Measurements from ENCODE around the gene MRPS6. TPM values are rescaled to one million over a fixed set of nuclear protein-coding genes. Genes with fewer than 3 reads are reported as not detected.

The MRPS6 gene
- total and polyA plus RNA-seq, 10 of the 15 experiments (the other 5 are each of a cell fraction or from before 2014, with no cell fraction given) = 32.5 to 232 (median 90.3) TPM

- Histone ChIP-seq H3K4me3 (no peak overlapping the region), H3K9ac (ENCODE audit: control insufficient read depth, insufficient read depth, low read length) (no peak overlapping the region), H2AFZ (ENCODE audit: control insufficient read depth, low read depth, low read length) (no peak overlapping the region), H3K36me3 (ENCODE audit: control insufficient read depth in 2 of 2, insufficient read depth in 2 of 2, low read length in 1 of 2) (no peaks in the 10 kb centered on the region), H3K9me3 (replicated peaks; ENCODE audit: control insufficient read depth, insufficient read depth, low read length) (no peaks in the 10 kb centered on the region), H4K20me1 (ENCODE audit: control insufficient read depth, insufficient read depth) (no peaks in the 10 kb centered on the region), H3K27ac (ENCODE audit: control insufficient read depth, insufficient read depth) (no peak overlapping the region), H3K27me3 (replicated peaks in 1 of 2; ENCODE audit: control insufficient read depth in 2 of 2, insufficient read depth in 2 of 2, low read length in 1 of 2) (no peaks in the 10 kb centered on the region), H3K4me2 (ENCODE audit: control insufficient read depth, insufficient read depth) (no peak overlapping the region), H3K79me2 (ENCODE audit: control insufficient read depth, insufficient read depth, low read length) (no peaks in the 10 kb centered on the region), H3K4me1 (ENCODE audit: control insufficient read depth, insufficient read depth, low read length) (no peaks in the 10 kb centered on the region)
- DNase-seq (ENCODE audit: low read depth, low spot score) (no peak), FAIRE-seq (no peak), ATAC-seq (no peak)
- SMC1A ChIA-PET (ENCODE audit: uncharacterized antibody, unreplicated experiment) = no interaction called here
- intact Hi-C loops (cut with micrococcal nuclease; ENCODE audit: unreplicated experiment) (no loop called here), in situ Hi-C loops (cut with MboI) (no loop called here)
- no TSS peak for BruUV-seq (replicated peaks)
- WGBS (ENCODE audit: insufficient coverage, insufficient replicate concordance, low lambda C conversion rate, missing lambda C conversion rate) = 45% methylated on average over 3 of the region's 3 CpGs
- POLR2A ChIA-PET = no interaction called here
- RAD21 ChIA-PET (ENCODE audit: unreplicated experiment) = no interaction called here
- CTCF ChIA-PET = no interaction called here
- no peak for TF ChIP-seq JUND (IDR thresholded peaks at IDR 0.05; ENCODE audit: low read depth, low read length)
- TF ChIP-seq PBX3 (IDR thresholded peaks at IDR 0.05; ENCODE audit: insufficient replicate concordance, low read depth, low read length) = no peak
- no peak for TF ChIP-seq CUX1 (IDR thresholded peaks at IDR 0.05; ENCODE audit: insufficient replicate concordance, low read depth, low read length)
- TF ChIP-seq FOXK2 (IDR thresholded peaks at IDR 0.05) = no peak
- TF ChIP-seq NKRF (conservative IDR thresholded peaks at IDR 0.05) = no peak
- TF ChIP-seq NFXL1 (IDR thresholded peaks at IDR 0.05; ENCODE audit: borderline replicate concordance) = no peak
- TF ChIP-seq RAD21 (IDR thresholded peaks at IDR 0.05; ENCODE audit: insufficient read depth, low read depth, low read length) = no peak
- TF ChIP-seq BCLAF1 (IDR thresholded peaks at IDR 0.05) = no peak
- TF ChIP-seq MLLT1 (IDR thresholded peaks at IDR 0.05) = no peak
- no peak for TF ChIP-seq FOXM1 (IDR thresholded peaks at IDR 0.05; ENCODE audit: low read depth, low read length)
- no peak for TF ChIP-seq ZNF207 (IDR thresholded peaks at IDR 0.05; ENCODE audit: borderline replicate concordance)
These were observed 107.0 kb downstream of the MRPS6 start for GRCh38 chr21:34180407-34180806.

All from GM12878 (cell line).